Measurements from ENCODE around the gene AMN1. TPM values are rescaled to one million over a fixed set of nuclear protein-coding genes. Genes with fewer than 3 reads are reported as not detected.
"Not testable (repeated sequence)": the region's sequence is repeated elsewhere in the genome, so short reads cannot be mapped to it uniquely, and the experiment has no call there.

AMN1 gene
- total and polyA plus RNA-seq, 5 donors from 2014 or later = 11.2 to 15.3 (median 14.1) TPM

- Histone ChIP-seq H3K36me3 (ENCODE audit: control insufficient read depth, insufficient read depth, low read length) (peaks cover 13% of the 10 kb centered on the region), H3K27ac (ENCODE audit: insufficient read depth, low read length, poor library complexity, severe bottlenecking) (no peak overlapping the region), H3K4me3 (ENCODE audit: low read depth, low read length) (no peak overlapping the region), H3K9me3 (ENCODE audit: control insufficient read depth in 2 of 2, low read length in 2 of 2) (peaks cover 7 to 15% of the 10 kb centered on the region in 2 experiments), H3K4me1 (ENCODE audit: control insufficient read depth, insufficient read depth, low read length, poor library complexity, severe bottlenecking) (peaks cover 7% of the 10 kb centered on the region), H3K27me3 (ENCODE audit: control insufficient read depth, insufficient read depth, low read length) (no peaks in the 10 kb centered on the region)
- no peaks in the 10 kb centered on the region for H3K27me3 Mint-ChIP-seq
- H3K36me3 Mint-ChIP-seq = peaks cover 37% of the 10 kb centered on the region
- peaks cover 0 to 30% (median 8%) of the 10 kb centered on the region in 7 donors for H3K9me3 Mint-ChIP-seq
- ATAC-seq (ENCODE audit: low read depth in 2 of 2) = no peak
- peak overlapping the region in 2 of 3 donors; percentile 2 to 45 for H3K27ac Mint-ChIP-seq
- H3K4me3 Mint-ChIP-seq = no peak overlapping the region
- DNase-seq = no peak
- peaks cover 4 to 25% (median 10%) of the 10 kb centered on the region in 4 donors for H3K4me1 Mint-ChIP-seq
These were observed 18.6 kb downstream of the AMN1 start for GRCh38 chr12:31710021-31710818.

GRCh38 chr12:31708118-31708517 lies 20.7 kb downstream of the AMN1 start:
- not testable (repeated sequence) for H3K4me3 Mint-ChIP-seq; H3K27me3 Mint-ChIP-seq; DNase-seq; ATAC-seq (ENCODE audit: low read depth in 2 of 2); H3K27ac Mint-ChIP-seq; H3K27ac ChIP-seq (ENCODE audit: insufficient read depth, low read length, poor library complexity, severe bottlenecking); H3K27me3 ChIP-seq (ENCODE audit: control insufficient read depth, insufficient read depth, low read length); H3K4me3 ChIP-seq (ENCODE audit: low read depth, low read length)
- Histone ChIP-seq H3K36me3 (ENCODE audit: control insufficient read depth, insufficient read depth, low read length) (peaks cover 13% of the 10 kb centered on the region), H3K4me1 (ENCODE audit: control insufficient read depth, insufficient read depth, low read length, poor library complexity, severe bottlenecking) (peaks cover 13% of the 10 kb centered on the region), H3K9me3 (ENCODE audit: control insufficient read depth in 2 of 2, low read length in 2 of 2) (peaks cover 4 to 11% of the 10 kb centered on the region in 2 experiments)
- peaks cover 0 to 30% (median 7%) of the 10 kb centered on the region in 7 donors for H3K9me3 Mint-ChIP-seq
- peaks cover 30% of the 10 kb centered on the region for H3K36me3 Mint-ChIP-seq
- H3K4me1 Mint-ChIP-seq = peaks cover 5 to 36% (median 19%) of the 10 kb centered on the region in 4 donors

- Histone ChIP-seq H3K36me3 (ENCODE audit: control insufficient read depth, insufficient read depth, low read length) (peaks cover 13% of the 10 kb centered on the region), H3K9me3 (ENCODE audit: control insufficient read depth in 2 of 2, low read length in 2 of 2) (peaks cover 4 to 11% of the 10 kb centered on the region in 2 experiments), H3K27me3 (ENCODE audit: control insufficient read depth, insufficient read depth, low read length) (no peaks in the 10 kb centered on the region), H3K4me1 (ENCODE audit: control insufficient read depth, insufficient read depth, low read length, poor library complexity, severe bottlenecking) (peaks cover 13% of the 10 kb centered on the region), H3K4me3 (ENCODE audit: low read depth, low read length) (no peak overlapping the region), H3K27ac (ENCODE audit: insufficient read depth, low read length, poor library complexity, severe bottlenecking) (no peak overlapping the region)
- peaks cover 30% of the 10 kb centered on the region for H3K36me3 Mint-ChIP-seq
- DNase-seq (no peak), ATAC-seq (ENCODE audit: low read depth in 2 of 2) (no peak)
- no peaks in the 10 kb centered on the region for H3K27me3 Mint-ChIP-seq
- peaks cover 5 to 39% (median 17%) of the 10 kb centered on the region in 4 donors for H3K4me1 Mint-ChIP-seq
- peaks cover 0 to 27% (median 7%) of the 10 kb centered on the region in 7 donors for H3K9me3 Mint-ChIP-seq
- H3K27ac Mint-ChIP-seq = peak overlapping the region in 2 of 3 donors; percentile 12 to 62
- H3K4me3 Mint-ChIP-seq = peak overlapping the region in 1 of 4 donors; percentile 1
These were observed 23.2 kb downstream of the AMN1 start for GRCh38 chr12:31705621-31706020.

GRCh38 chr12:31702047-31702446 lies 26.8 kb downstream of the AMN1 start:
- DNase-seq (no peak), ATAC-seq (ENCODE audit: low read depth in 2 of 2) (no peak)
- H3K27ac Mint-ChIP-seq = peak overlapping the region in 2 of 3 donors; percentile 26 to 55
- H3K4me1 Mint-ChIP-seq = peaks cover 5 to 30% (median 15%) of the 10 kb centered on the region in 4 donors
- no peaks in the 10 kb centered on the region for H3K27me3 Mint-ChIP-seq
- no peak overlapping the region for H3K4me3 Mint-ChIP-seq
- H3K4me3 ChIP-seq (ENCODE audit: low read depth, low read length) = no peak overlapping the region
- H3K4me1 ChIP-seq (ENCODE audit: control insufficient read depth, insufficient read depth, low read length, poor library complexity, severe bottlenecking) = peaks cover 13% of the 10 kb centered on the region
- peaks cover 24% of the 10 kb centered on the region for H3K36me3 Mint-ChIP-seq
- no peaks in the 10 kb centered on the region for H3K9me3 ChIP-seq (ENCODE audit: control insufficient read depth in 2 of 2, low read length in 2 of 2)
- H3K27ac ChIP-seq (ENCODE audit: insufficient read depth, low read length, poor library complexity, severe bottlenecking) = no peak overlapping the region
- peaks cover 17% of the 10 kb centered on the region for H3K36me3 ChIP-seq (ENCODE audit: control insufficient read depth, insufficient read depth, low read length)
- H3K9me3 Mint-ChIP-seq = peaks cover 0 to 5% (median 0%) of the 10 kb centered on the region in 7 donors
- H3K27me3 ChIP-seq (ENCODE audit: control insufficient read depth, insufficient read depth, low read length) = no peaks in the 10 kb centered on the region

GRCh38 chr12:31689921-31690320 lies 38.9 kb downstream of the AMN1 start:
- not testable (repeated sequence) for H3K4me3 Mint-ChIP-seq; H3K9me3 Mint-ChIP-seq; H3K4me3 ChIP-seq (ENCODE audit: low read depth, low read length); H3K27me3 ChIP-seq (ENCODE audit: control insufficient read depth, insufficient read depth, low read length); H3K27ac Mint-ChIP-seq; H3K27ac ChIP-seq (ENCODE audit: insufficient read depth, low read length, poor library complexity, severe bottlenecking); DNase-seq; H3K4me1 Mint-ChIP-seq; H3K4me1 ChIP-seq (ENCODE audit: control insufficient read depth, insufficient read depth, low read length, poor library complexity, severe bottlenecking); ATAC-seq (ENCODE audit: low read depth in 2 of 2); H3K27me3 Mint-ChIP-seq; H3K9me3 ChIP-seq (ENCODE audit: control insufficient read depth in 2 of 2, low read length in 2 of 2)
- H3K36me3 ChIP-seq (ENCODE audit: control insufficient read depth, insufficient read depth, low read length) = peaks cover 11% of the 10 kb centered on the region
- H3K36me3 Mint-ChIP-seq = peaks cover 45% of the 10 kb centered on the region

GRCh38 chr12:31687101-31687527 lies 41.7 kb downstream of the AMN1 start:
- Histone ChIP-seq H3K36me3 (ENCODE audit: control insufficient read depth, insufficient read depth, low read length) (peaks cover 16% of the 10 kb centered on the region), H3K27ac (ENCODE audit: insufficient read depth, low read length, poor library complexity, severe bottlenecking) (no peak overlapping the region), H3K27me3 (ENCODE audit: control insufficient read depth, insufficient read depth, low read length) (no peaks in the 10 kb centered on the region), H3K4me1 (ENCODE audit: control insufficient read depth, insufficient read depth, low read length, poor library complexity, severe bottlenecking) (no peaks in the 10 kb centered on the region), H3K4me3 (ENCODE audit: low read depth, low read length) (no peak overlapping the region), H3K9me3 (ENCODE audit: control insufficient read depth in 2 of 2, low read length in 2 of 2) (peaks cover 12 to 17% of the 10 kb centered on the region in 2 experiments)
- Mint-ChIP-seq H3K27me3 (no peaks in the 10 kb centered on the region), H3K36me3 (peaks cover 53% of the 10 kb centered on the region), H3K4me1 (peaks cover 0 to 8% (median 6%) of the 10 kb centered on the region in 4 donors), H3K9me3 (peaks cover 0 to 22% (median 3%) of the 10 kb centered on the region in 7 donors), H3K27ac (peak overlapping the region in 1 of 3 donors; percentile 88), H3K4me3 (no peak overlapping the region)
- DNase-seq (no peak), ATAC-seq (ENCODE audit: low read depth in 2 of 2) (no peak)

- Histone ChIP-seq H3K27me3 (ENCODE audit: control insufficient read depth, insufficient read depth, low read length) (no peaks in the 10 kb centered on the region), H3K4me1 (ENCODE audit: control insufficient read depth, insufficient read depth, low read length, poor library complexity, severe bottlenecking) (no peaks in the 10 kb centered on the region), H3K4me3 (ENCODE audit: low read depth, low read length) (no peak overlapping the region), H3K27ac (ENCODE audit: insufficient read depth, low read length, poor library complexity, severe bottlenecking) (no peak overlapping the region), H3K36me3 (ENCODE audit: control insufficient read depth, insufficient read depth, low read length) (peaks cover 16% of the 10 kb centered on the region), H3K9me3 (ENCODE audit: control insufficient read depth in 2 of 2, low read length in 2 of 2) (peaks cover 12 to 17% of the 10 kb centered on the region in 2 experiments)
- Mint-ChIP-seq H3K27me3 (no peaks in the 10 kb centered on the region), H3K4me3 (no peak overlapping the region), H3K9me3 (peaks cover 0 to 24% (median 4%) of the 10 kb centered on the region in 7 donors), H3K36me3 (peaks cover 49% of the 10 kb centered on the region), H3K27ac (no peak overlapping the region), H3K4me1 (peaks cover 0 to 13% (median 5%) of the 10 kb centered on the region in 4 donors)
- ATAC-seq (ENCODE audit: low read depth in 2 of 2) = no peak
- no peak for DNase-seq
These were observed 43.0 kb downstream of the AMN1 start for GRCh38 chr12:31685801-31686200.
